ENCODE data around the gene MOV10L1. TPM values are rescaled to one million over a fixed set of nuclear protein-coding genes. Genes with fewer than 3 reads are reported as not detected.
"Not testable (repeated sequence)": the region's sequence is repeated elsewhere in the genome, so short reads cannot be mapped to it uniquely, and the experiment has no call there.

The MOV10L1 gene
- total and polyA plus RNA-seq, 4 donors, result 0.27 to 11.9 (median 0.43) TPM

GRCh38 chr22:50085211-50085972, 4.4 kb upstream of the MOV10L1 start, which contains the start of gene MLC1:
MLC1 (minus strand) TSS chr22:50085426; CDS start chr22:50084902, 524 bp downstream.
- WGBS, 2 donors, result 13 to 31% methylated on average over 29 of the region's 29 CpGs
- no peak for TF ChIP-seq CTCF (IDR thresholded peaks at IDR 0.05; ENCODE audit: control extremely low read depth, extremely low read depth)
- peaks cover 0 to 9% (median 0%) of the 10 kb centered on the region in 4 donors for H3K9me3 ChIP-seq (ENCODE audit: control insufficient read depth in 4 of 4, insufficient read depth in 3 of 4, low read length in 3 of 4)
- H3K36me3 ChIP-seq (ENCODE audit: control insufficient read depth in 4 of 4, insufficient read depth in 4 of 4, low read length in 4 of 4), result no peaks in the 10 kb centered on the region
- H3K27ac ChIP-seq (ENCODE audit: low read depth in 1 of 2, low read length in 1 of 2), result peak within 1 kb of the TSS in 1 of 2 donors; percentile 24
- no peak within 1 kb of the TSS for H3K4me3 ChIP-seq
- H3K27me3 ChIP-seq (ENCODE audit: control insufficient read depth in 3 of 3, insufficient read depth in 3 of 3, low read length in 2 of 3), result no peaks in the 10 kb centered on the region
- no peak for ATAC-seq (ENCODE audit: insufficient read depth, low FRiP score)
- peak in 2 of 3 donors; percentile 44 to 55 for DNase-seq
- no peak within 1 kb of the TSS for H3K9ac ChIP-seq (ENCODE audit: insufficient read depth in 1 of 2, low read length in 2 of 2)
- H3K4me1 ChIP-seq (ENCODE audit: control insufficient read depth in 5 of 5, insufficient read depth in 5 of 5, low read length in 5 of 5), result peaks cover 0 to 6% (median 3%) of the 10 kb centered on the region in 5 donors

- no peak overlapping the region for H3K27ac ChIP-seq (ENCODE audit: low read depth in 1 of 2, low read length in 1 of 2)
- no peak for TF ChIP-seq CTCF (IDR thresholded peaks at IDR 0.05; ENCODE audit: control extremely low read depth, extremely low read depth)
- WGBS, 2 donors, result 56 to 74% methylated on average over 5 of the region's 5 CpGs
These were observed 3.3 kb upstream of the MOV10L1 start for GRCh38 chr22:50086526-50086925.

GRCh38 chr22:50086975-50087374, 2.8 kb upstream of the MOV10L1 start:
- H3K9me3 ChIP-seq (ENCODE audit: control insufficient read depth in 4 of 4, insufficient read depth in 3 of 4, low read length in 3 of 4), result peaks cover 0 to 11% (median 0%) of the 10 kb centered on the region in 4 donors
- ATAC-seq (ENCODE audit: insufficient read depth, low FRiP score); H3K9ac ChIP-seq (ENCODE audit: insufficient read depth in 1 of 2, low read length in 2 of 2); H3K27me3 ChIP-seq (ENCODE audit: control insufficient read depth in 3 of 3, insufficient read depth in 3 of 3, low read length in 2 of 3); H3K4me3 ChIP-seq; DNase-seq; H3K36me3 ChIP-seq (ENCODE audit: control insufficient read depth in 4 of 4, insufficient read depth in 4 of 4, low read length in 4 of 4); H3K4me1 ChIP-seq (ENCODE audit: control insufficient read depth in 5 of 5, insufficient read depth in 5 of 5, low read length in 5 of 5); H3K27ac ChIP-seq (ENCODE audit: low read depth in 1 of 2, low read length in 1 of 2): not testable (repeated sequence)
- 84 to 88% methylated on average over 4 of the region's 4 CpGs for WGBS, 2 donors

More at GRCh38 chr22:50086526-50086925, 3.3 kb upstream of the MOV10L1 start:
- peaks cover 0 to 6% (median 2%) of the 10 kb centered on the region in 5 donors for H3K4me1 ChIP-seq (ENCODE audit: control insufficient read depth in 5 of 5, insufficient read depth in 5 of 5, low read length in 5 of 5)
- peak overlapping the region in 1 of 2 donors; percentile 38 for H3K9ac ChIP-seq (ENCODE audit: insufficient read depth in 1 of 2, low read length in 2 of 2)
- peaks cover 0 to 11% (median 0%) of the 10 kb centered on the region in 4 donors for H3K9me3 ChIP-seq (ENCODE audit: control insufficient read depth in 4 of 4, insufficient read depth in 3 of 4, low read length in 3 of 4)
- ATAC-seq (ENCODE audit: insufficient read depth, low FRiP score) (no peak), DNase-seq (peak; percentile 52 to 81 (median 78))
- no peaks in the 10 kb centered on the region for H3K27me3 ChIP-seq (ENCODE audit: control insufficient read depth in 3 of 3, insufficient read depth in 3 of 3, low read length in 2 of 3)
- no peaks in the 10 kb centered on the region for H3K36me3 ChIP-seq (ENCODE audit: control insufficient read depth in 4 of 4, insufficient read depth in 4 of 4, low read length in 4 of 4)
- no peak overlapping the region for H3K4me3 ChIP-seq

- Histone ChIP-seq H3K36me3 (ENCODE audit: control insufficient read depth in 4 of 4, insufficient read depth in 4 of 4, low read length in 4 of 4) (no peaks in the 10 kb centered on the region), H3K4me1 (ENCODE audit: control insufficient read depth in 5 of 5, insufficient read depth in 5 of 5, low read length in 5 of 5) (peaks cover 0 to 6% (median 2%) of the 10 kb centered on the region in 5 donors), H3K27ac (ENCODE audit: low read depth in 1 of 2, low read length in 1 of 2) (no peak overlapping the region), H3K9ac (ENCODE audit: insufficient read depth in 1 of 2, low read length in 2 of 2) (no peak overlapping the region), H3K27me3 (ENCODE audit: control insufficient read depth in 3 of 3, insufficient read depth in 3 of 3, low read length in 2 of 3) (no peaks in the 10 kb centered on the region), H3K4me3 (no peak overlapping the region), H3K9me3 (ENCODE audit: control insufficient read depth in 4 of 4, insufficient read depth in 3 of 4, low read length in 3 of 4) (peaks cover 0 to 11% (median 0%) of the 10 kb centered on the region in 4 donors)
- no peak for ATAC-seq (ENCODE audit: insufficient read depth, low FRiP score)
- TF ChIP-seq CTCF (IDR thresholded peaks at IDR 0.05; ENCODE audit: control extremely low read depth, extremely low read depth), result no peak
- no peak for DNase-seq
- 91 to 93% methylated on average over 12 of the region's 12 CpGs for WGBS, 2 donors
These were observed 2.2 kb upstream of the MOV10L1 start for GRCh38 chr22:50087646-50088045.
